ENCODE results near the gene CERK.

CERK gene

DNA sequence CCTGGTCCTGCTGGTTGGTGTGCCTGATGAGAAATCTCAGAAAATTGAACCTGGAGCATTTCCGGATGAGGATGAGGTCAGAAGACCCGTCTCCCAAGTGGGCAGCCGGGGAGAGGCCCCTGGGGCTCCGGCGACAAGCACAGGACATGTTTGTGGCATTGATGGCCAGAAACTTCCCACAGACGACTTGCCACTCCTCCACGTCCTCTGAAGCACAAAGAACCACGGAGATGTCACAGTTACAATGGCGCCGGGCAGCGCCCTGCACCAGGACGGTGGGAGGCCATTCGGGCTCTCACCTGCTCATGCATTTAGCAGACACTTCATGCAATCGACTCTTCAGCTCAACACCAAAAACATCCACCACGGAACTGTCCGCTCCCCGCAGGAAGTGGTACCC, 46.5 kb downstream of the CERK start:
- DNase-seq (ENCODE audit: low read depth), result no peak
- H3K4me3 ChIP-seq (ENCODE audit: low read length), result no peak overlapping the region
- TF ChIP-seq, protein P1, sequence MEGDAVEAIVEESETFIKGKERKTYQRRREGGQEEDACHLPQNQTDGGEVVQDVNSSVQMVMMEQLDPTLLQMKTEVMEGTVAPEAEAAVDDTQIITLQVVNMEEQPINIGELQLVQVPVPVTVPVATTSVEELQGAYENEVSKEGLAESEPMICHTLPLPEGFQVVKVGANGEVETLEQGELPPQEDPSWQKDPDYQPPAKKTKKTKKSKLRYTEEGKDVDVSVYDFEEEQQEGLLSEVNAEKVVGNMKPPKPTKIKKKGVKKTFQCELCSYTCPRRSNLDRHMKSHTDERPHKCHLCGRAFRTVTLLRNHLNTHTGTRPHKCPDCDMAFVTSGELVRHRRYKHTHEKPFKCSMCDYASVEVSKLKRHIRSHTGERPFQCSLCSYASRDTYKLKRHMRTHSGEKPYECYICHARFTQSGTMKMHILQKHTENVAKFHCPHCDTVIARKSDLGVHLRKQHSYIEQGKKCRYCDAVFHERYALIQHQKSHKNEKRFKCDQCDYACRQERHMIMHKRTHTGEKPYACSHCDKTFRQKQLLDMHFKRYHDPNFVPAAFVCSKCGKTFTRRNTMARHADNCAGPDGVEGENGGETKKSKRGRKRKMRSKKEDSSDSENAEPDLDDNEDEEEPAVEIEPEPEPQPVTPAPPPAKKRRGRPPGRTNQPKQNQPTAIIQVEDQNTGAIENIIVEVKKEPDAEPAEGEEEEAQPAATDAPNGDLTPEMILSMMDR (conservative IDR thresholded peaks at IDR 0.05; ENCODE audit: low read depth, low read length), result no peak

DNA sequence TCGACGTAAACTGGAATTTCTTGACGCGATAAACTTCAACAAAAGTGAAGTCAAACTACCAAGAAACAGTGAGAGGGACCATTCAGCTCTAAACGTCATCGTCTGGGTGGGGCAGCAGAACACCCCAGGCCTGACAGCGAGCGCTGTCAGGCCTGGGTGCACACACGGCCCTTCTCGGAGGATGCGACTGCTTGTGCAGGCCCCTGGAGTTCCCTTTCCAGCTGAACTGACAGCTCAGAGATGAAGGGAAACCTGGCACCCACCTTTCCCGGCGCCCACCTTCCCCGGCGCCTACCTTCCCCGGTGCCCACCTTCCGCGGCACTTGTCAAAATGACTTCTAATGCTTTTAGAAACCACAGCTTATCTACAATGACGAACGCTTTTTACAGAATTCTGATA, 47.9 kb downstream of the CERK start:
- DNase-seq (ENCODE audit: low read depth), result no peak
- H3K4me3 ChIP-seq (ENCODE audit: low read length), result no peak overlapping the region
- TF ChIP-seq, protein P1 (conservative IDR thresholded peaks at IDR 0.05; ENCODE audit: low read depth, low read length), result no peak

DNA sequence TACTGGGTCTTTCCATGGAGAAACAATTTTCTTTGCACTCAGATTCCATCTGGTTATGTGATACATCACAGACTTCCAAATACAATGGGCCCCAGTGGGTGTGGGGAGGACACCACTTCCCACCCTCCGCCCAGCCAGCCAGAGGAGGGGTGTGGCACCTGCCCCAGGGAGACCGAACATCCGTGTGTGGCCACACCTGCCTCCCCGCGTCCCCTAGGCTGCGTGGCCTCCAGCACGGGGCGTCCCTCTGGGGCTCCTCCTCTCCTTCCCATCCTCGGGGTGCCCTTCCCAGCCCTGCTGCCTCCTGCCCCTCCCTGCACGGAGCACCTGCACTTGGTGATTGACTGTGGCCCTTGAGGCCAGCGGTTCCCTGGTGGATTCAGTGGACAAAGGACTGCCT, 49.1 kb downstream of the CERK start:
- no peak overlapping the region for H3K4me3 ChIP-seq (ENCODE audit: low read length)
- TF ChIP-seq, protein P1 (conservative IDR thresholded peaks at IDR 0.05; ENCODE audit: low read depth, low read length), result no peak

DNA sequence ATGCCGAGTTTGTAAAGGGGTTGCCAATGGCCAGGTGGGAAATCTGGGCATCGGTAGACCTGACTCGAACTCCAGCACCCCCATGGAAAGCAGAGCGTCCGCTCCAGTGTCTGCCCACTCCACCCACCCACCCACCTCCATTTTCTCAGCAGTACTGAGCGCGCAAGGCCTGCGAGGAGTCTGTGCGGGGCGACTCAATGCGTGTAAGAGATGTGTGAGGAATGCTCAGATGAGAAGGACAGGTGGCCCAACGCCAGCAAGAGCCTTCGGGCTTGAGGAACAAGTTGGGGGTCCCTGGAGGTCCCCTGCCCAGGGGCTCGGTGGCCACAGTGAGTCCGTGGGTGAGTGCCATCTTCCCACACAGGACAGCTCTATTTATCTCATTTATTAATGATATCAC, 50.6 kb downstream of the CERK start:
- H3K4me3 ChIP-seq (ENCODE audit: low read length), result no peak overlapping the region
- DNase-seq (ENCODE audit: low read depth), result no peak
- TF ChIP-seq, protein P1 (conservative IDR thresholded peaks at IDR 0.05; ENCODE audit: low read depth, low read length), result no peak

More for the DNA sequence above, 49.1 kb downstream of the CERK start:
- DNase-seq (ENCODE audit: low read depth), result no peak

DNA sequence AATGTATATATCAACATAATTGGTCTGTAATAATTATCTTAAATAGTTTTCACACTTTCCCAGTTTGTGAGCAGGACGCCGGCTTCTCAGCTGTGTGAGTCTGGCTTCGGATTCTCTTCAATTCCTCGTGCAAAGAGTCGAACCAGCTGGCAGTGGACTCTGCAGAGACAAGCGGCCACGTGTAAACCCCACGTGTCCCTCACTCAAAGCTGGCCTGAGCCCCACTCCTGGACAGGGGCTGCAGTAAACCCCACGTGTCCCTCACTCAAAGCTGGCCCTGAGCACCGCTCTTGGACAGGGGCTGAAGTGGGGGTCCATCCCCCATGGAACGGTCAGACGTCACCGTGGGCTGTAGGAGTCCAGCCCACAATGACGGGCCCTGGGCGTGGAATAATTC, 51.0 kb downstream of the CERK start:
- DNase-seq (ENCODE audit: low read depth), result no peak
- no peak overlapping the region for H3K4me3 ChIP-seq (ENCODE audit: low read length)
- TF ChIP-seq, protein P1 (conservative IDR thresholded peaks at IDR 0.05; ENCODE audit: low read depth, low read length), result no peak

DNA sequence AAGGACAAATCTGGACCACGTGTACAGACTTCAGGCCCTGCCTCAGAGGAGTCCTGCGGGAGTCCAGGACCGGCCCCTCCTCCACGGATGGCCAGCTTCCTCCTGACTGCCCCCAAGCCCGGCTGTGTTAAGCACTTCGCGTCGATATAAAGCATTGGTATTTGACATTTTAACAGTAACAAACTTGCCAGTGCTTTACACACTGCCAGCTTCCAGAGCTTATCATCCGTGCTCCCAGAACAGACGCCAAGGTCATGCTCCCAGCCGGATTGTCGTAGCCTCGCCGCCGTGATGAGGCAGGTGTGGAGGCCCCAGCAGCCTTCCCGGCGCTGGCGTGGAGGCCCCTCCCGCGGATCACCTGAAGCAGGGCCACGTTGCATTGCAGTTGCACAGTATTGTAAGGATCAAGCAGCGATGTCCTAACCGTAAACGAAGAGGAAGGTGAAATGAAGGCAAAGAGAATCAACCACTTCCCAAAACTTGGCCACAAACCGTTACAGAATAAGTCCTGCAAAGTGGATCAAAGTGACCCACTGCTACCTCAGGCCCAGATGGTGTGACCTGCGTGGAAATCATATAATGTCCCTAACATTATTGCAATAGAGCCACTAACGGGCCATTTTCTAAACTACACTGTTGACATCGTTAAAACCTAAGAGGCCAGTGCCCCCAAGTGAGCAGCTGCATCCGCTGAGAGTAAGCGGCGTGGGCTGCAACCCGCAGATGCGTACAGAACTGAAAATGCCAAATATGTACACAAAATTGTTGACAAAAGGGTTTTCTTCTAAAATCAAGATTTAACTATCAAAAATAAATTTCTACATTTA, 51.6 kb downstream of the CERK start:
- no peak for DNase-seq (ENCODE audit: low read depth)
- no peak overlapping the region for H3K4me3 ChIP-seq (ENCODE audit: low read length)
- TF ChIP-seq, protein P1 (conservative IDR thresholded peaks at IDR 0.05; ENCODE audit: low read depth, low read length), result no peak

DNA sequence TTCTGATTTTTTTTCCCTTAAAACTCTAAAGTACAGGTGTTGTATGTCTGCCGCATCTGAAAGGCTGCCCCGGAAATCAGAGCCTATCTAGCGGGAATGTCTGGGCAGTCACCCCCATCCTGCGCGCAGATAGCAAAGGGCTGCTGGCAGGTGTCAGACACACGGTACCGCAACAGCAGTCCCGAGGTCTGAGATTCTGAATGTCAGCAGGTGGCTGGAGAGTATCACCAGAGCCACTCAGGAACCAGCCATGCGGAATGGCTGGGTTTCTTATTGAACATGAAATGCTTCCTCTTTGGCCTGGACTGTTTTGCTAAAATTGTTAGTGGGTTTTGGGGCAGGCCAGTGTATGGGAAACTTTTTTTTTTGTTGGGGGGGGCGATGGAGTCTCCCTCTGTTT, 53.3 kb downstream of the CERK start:
- TF ChIP-seq, protein P1 (conservative IDR thresholded peaks at IDR 0.05; ENCODE audit: low read depth, low read length), result no peak
- no peak overlapping the region for H3K4me3 ChIP-seq (ENCODE audit: low read length)
- no peak for DNase-seq (ENCODE audit: low read depth)

Measured in retinal pigment epithelial cell (primary cell).